ENCODE results near the gene FNDC3B. TPM values are rescaled to one million over a fixed set of nuclear protein-coding genes. Genes with fewer than 3 reads are reported as not detected.

The FNDC3B gene
- total RNA-seq, 1 donor from 2014 or later, result 79.2 TPM

DNA sequence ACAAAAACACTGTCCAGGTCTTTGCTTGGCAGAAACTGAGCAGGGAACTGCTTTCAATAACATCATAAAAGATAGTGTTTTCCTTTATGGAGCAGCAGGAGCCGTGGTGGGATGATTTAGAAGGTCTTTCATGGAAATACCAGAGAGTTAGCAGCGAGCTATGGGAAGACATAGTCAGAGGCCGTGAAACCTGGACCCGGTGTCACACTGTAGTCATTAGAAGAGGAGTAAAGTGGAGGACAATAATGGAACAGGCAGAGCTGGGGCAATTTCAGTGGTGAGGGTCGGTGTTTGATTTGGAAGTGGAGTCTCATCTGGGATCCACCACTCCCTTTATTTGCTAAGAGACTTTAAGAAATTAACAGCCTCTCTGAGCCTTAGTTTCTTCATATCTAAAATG lies 351.4 kb downstream of the FNDC3B start:
- peaks cover 16% of the 10 kb centered on the region for H3K36me3 Mint-ChIP-seq
- no peaks in the 10 kb centered on the region for H3K27me3 Mint-ChIP-seq
- TF ChIP-seq, protein P1, sequence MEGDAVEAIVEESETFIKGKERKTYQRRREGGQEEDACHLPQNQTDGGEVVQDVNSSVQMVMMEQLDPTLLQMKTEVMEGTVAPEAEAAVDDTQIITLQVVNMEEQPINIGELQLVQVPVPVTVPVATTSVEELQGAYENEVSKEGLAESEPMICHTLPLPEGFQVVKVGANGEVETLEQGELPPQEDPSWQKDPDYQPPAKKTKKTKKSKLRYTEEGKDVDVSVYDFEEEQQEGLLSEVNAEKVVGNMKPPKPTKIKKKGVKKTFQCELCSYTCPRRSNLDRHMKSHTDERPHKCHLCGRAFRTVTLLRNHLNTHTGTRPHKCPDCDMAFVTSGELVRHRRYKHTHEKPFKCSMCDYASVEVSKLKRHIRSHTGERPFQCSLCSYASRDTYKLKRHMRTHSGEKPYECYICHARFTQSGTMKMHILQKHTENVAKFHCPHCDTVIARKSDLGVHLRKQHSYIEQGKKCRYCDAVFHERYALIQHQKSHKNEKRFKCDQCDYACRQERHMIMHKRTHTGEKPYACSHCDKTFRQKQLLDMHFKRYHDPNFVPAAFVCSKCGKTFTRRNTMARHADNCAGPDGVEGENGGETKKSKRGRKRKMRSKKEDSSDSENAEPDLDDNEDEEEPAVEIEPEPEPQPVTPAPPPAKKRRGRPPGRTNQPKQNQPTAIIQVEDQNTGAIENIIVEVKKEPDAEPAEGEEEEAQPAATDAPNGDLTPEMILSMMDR (conservative IDR thresholded peaks at IDR 0.05), result no peak
- peaks cover 10% of the 10 kb centered on the region for H3K4me1 Mint-ChIP-seq (ENCODE audit: unreplicated experiment)
- H3K4me3 Mint-ChIP-seq, result no peak overlapping the region
- H3K27ac Mint-ChIP-seq, result no peak overlapping the region
- H3K9me3 Mint-ChIP-seq, result no peaks in the 10 kb centered on the region
- DNase-seq (ENCODE audit: extremely low spot score, unreplicated experiment), result no peak

DNA sequence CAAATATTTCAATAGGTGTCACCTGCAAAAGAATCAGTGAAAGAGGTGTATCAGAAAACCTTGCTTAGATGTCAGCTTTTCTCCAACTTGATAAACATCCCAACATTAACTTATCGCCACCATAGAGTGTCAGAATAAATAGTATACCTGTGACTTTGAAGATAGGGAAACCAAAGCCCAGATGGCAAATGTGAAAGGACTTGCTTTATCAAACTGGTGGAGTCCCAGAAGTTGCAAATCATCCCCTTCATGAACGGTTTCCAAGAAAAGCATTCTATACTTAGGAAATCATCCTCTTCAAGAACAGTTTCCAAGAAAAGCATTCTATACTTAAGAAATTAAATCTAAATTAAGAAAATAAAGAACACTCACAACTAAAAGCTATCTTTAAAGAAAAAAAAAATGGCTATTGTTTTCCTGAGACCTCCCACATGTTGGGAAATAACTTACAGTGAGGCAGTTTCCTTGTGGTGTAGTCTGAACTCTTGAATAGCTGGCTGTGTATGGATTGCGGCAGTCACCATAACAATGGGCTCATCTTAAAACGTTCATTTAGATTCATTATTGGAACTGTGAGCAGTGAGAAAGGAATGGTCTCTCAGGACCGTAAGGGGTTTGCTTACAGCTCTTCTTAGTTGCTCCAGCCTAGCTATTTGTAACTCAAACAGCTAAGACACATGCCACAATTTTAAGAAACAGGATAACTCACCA lies 352.4 kb downstream of the FNDC3B start:
- TF ChIP-seq, protein P1 (conservative IDR thresholded peaks at IDR 0.05), result no peak
- Mint-ChIP-seq H3K4me1 (ENCODE audit: unreplicated experiment) (peaks cover 10% of the 10 kb centered on the region), H3K27me3 (no peaks in the 10 kb centered on the region), H3K9me3 (no peaks in the 10 kb centered on the region), H3K36me3 (peaks cover 16% of the 10 kb centered on the region), H3K4me3 (no peak overlapping the region), H3K27ac (no peak overlapping the region)
- no peak for DNase-seq (ENCODE audit: extremely low spot score, unreplicated experiment)

DNA sequence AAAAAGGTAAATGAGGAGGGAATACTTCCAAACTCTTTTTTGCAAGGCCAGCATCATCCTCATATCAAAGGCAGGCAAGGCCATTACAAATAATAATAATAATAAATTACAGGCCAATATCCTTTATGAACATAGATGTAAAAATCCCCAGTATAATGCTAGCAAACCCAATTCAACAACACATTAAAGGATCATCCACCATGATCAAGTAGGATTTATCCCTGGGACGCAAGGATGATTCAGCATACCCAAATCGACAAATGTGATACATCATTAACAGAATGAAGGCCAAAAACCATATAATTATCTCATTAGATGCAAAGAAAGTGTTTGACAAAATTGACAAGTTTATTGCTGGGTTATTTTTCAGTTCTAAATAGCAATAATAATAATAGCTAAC lies 355.3 kb downstream of the FNDC3B start:
- H3K9me3 Mint-ChIP-seq, result no peaks in the 10 kb centered on the region
- H3K4me1 Mint-ChIP-seq (ENCODE audit: unreplicated experiment), result peaks cover 10% of the 10 kb centered on the region
- no peaks in the 10 kb centered on the region for H3K27me3 Mint-ChIP-seq
- H3K36me3 Mint-ChIP-seq, result peaks cover 16% of the 10 kb centered on the region
- no peak overlapping the region for H3K27ac Mint-ChIP-seq
- DNase-seq (ENCODE audit: extremely low spot score, unreplicated experiment), result no peak
- TF ChIP-seq, protein P1 (conservative IDR thresholded peaks at IDR 0.05), result no peak
- H3K4me3 Mint-ChIP-seq, result no peak overlapping the region

DNA sequence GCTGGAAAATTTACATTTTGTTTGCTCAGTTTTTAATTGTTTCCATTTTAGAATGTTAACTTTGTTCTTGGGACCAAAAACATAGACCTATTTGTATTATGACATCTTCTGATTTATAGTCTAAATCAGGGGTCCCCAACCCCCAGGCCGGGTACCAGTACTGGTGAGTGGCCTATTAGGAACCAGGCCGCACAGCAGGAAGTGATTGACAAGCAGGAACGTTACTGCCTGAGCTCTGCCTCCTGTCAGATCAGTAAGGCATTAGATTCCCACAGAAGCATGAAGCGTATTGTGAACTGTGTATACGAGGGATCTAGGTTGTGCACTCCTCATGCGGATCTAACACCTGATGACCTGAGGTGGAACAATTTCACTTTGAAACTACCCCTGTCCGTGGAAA lies 357.0 kb downstream of the FNDC3B start:
- TF ChIP-seq, protein P1 (conservative IDR thresholded peaks at IDR 0.05), result no peak
- peaks cover 19% of the 10 kb centered on the region for H3K36me3 Mint-ChIP-seq
- peaks cover 2% of the 10 kb centered on the region for H3K4me1 Mint-ChIP-seq (ENCODE audit: unreplicated experiment)
- no peaks in the 10 kb centered on the region for H3K9me3 Mint-ChIP-seq
- no peak for DNase-seq (ENCODE audit: extremely low spot score, unreplicated experiment)
- H3K27ac Mint-ChIP-seq, result no peak overlapping the region
- no peak overlapping the region for H3K4me3 Mint-ChIP-seq
- no peaks in the 10 kb centered on the region for H3K27me3 Mint-ChIP-seq

DNA sequence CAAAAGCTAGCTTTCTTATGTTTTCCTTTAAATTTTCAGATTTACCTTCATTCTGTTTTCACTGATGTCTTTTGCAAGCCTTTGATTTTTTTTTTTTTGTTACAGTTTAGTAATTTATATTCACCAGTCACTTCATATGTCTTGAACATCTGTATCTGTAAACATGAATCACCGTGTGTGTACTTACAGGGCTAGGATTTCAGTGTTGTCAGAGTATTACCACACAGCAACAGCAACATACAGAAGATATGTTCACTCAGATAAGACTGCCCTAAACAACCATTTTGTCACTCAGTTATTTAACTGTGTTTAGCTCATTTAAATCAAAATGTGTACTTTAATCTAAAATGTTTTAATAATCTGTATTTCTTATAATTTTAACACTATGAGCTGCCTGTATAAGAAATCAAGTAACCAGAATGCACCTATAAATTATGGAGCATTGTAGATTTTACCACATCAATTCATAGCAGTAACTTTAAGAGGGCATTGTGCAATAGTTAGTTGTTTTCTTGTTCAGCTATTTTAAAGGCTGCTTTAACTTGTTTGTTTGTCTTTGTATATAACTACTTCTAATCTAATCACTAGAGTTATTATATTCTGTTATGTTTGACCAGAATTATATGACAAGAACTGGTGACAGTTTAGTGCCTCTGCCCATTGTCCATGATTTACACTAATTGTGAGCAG lies 358.5 kb downstream of the FNDC3B start:
- no peak for DNase-seq (ENCODE audit: extremely low spot score, unreplicated experiment)
- Mint-ChIP-seq H3K4me1 (ENCODE audit: unreplicated experiment) (no peaks in the 10 kb centered on the region), H3K4me3 (no peak overlapping the region), H3K27ac (no peak overlapping the region), H3K27me3 (no peaks in the 10 kb centered on the region), H3K9me3 (no peaks in the 10 kb centered on the region), H3K36me3 (peaks cover 18% of the 10 kb centered on the region)
- TF ChIP-seq, protein P1 (conservative IDR thresholded peaks at IDR 0.05), result no peak

All from type B pancreatic cell (in vitro differentiated cells).